ENCODE data around the gene RPS6KA2.

Gene RPS6KA2

GRCh38 chr6:166664135-166664534, 37.1 kb upstream of the RPS6KA2 start:
- no peaks in the 10 kb centered on the region for H3K36me3 ChIP-seq
- TF ChIP-seq, protein P1, sequence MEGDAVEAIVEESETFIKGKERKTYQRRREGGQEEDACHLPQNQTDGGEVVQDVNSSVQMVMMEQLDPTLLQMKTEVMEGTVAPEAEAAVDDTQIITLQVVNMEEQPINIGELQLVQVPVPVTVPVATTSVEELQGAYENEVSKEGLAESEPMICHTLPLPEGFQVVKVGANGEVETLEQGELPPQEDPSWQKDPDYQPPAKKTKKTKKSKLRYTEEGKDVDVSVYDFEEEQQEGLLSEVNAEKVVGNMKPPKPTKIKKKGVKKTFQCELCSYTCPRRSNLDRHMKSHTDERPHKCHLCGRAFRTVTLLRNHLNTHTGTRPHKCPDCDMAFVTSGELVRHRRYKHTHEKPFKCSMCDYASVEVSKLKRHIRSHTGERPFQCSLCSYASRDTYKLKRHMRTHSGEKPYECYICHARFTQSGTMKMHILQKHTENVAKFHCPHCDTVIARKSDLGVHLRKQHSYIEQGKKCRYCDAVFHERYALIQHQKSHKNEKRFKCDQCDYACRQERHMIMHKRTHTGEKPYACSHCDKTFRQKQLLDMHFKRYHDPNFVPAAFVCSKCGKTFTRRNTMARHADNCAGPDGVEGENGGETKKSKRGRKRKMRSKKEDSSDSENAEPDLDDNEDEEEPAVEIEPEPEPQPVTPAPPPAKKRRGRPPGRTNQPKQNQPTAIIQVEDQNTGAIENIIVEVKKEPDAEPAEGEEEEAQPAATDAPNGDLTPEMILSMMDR (IDR thresholded peaks at IDR 0.05): no peak
- H3K4me3 ChIP-seq: no peak overlapping the region
- DNase-seq: no peak
- H3K4me1 ChIP-seq: no peaks in the 10 kb centered on the region
- no peaks in the 10 kb centered on the region for H3K9me3 ChIP-seq
- H3K27ac ChIP-seq: no peak overlapping the region
- intact Hi-C loops (cut with DNase I; ENCODE audit: low total_unique reads): no loop called here
- H3K27me3 ChIP-seq: peaks cover 0 to 21% of the 10 kb centered on the region in 2 donors

GRCh38 chr6:166663568-166663967, 36.5 kb upstream of the RPS6KA2 start:
- no peak for DNase-seq
- TF ChIP-seq, protein P1 (IDR thresholded peaks at IDR 0.05): no peak

GRCh38 chr6:166662690-166663089, 35.6 kb upstream of the RPS6KA2 start:
- no peak overlapping the region for H3K4me3 ChIP-seq
- H3K36me3 ChIP-seq: no peaks in the 10 kb centered on the region
- no peaks in the 10 kb centered on the region for H3K4me1 ChIP-seq
- no peaks in the 10 kb centered on the region for H3K9me3 ChIP-seq
- no peak for DNase-seq
- TF ChIP-seq, protein P1 (IDR thresholded peaks at IDR 0.05): no peak
- H3K27ac ChIP-seq: no peak overlapping the region
- intact Hi-C loops (cut with DNase I; ENCODE audit: low total_unique reads): no loop called here
- peaks cover 0 to 17% of the 10 kb centered on the region in 2 donors for H3K27me3 ChIP-seq

More at GRCh38 chr6:166663568-166663967, 36.5 kb upstream of the RPS6KA2 start:
- Histone ChIP-seq H3K4me1 (no peaks in the 10 kb centered on the region), H3K27me3 (peaks cover 0 to 21% of the 10 kb centered on the region in 2 donors), H3K27ac (no peak overlapping the region), H3K4me3 (no peak overlapping the region), H3K36me3 (no peaks in the 10 kb centered on the region), H3K9me3 (no peaks in the 10 kb centered on the region)
- intact Hi-C loops (cut with DNase I; ENCODE audit: low total_unique reads): no loop called here

DNA sequence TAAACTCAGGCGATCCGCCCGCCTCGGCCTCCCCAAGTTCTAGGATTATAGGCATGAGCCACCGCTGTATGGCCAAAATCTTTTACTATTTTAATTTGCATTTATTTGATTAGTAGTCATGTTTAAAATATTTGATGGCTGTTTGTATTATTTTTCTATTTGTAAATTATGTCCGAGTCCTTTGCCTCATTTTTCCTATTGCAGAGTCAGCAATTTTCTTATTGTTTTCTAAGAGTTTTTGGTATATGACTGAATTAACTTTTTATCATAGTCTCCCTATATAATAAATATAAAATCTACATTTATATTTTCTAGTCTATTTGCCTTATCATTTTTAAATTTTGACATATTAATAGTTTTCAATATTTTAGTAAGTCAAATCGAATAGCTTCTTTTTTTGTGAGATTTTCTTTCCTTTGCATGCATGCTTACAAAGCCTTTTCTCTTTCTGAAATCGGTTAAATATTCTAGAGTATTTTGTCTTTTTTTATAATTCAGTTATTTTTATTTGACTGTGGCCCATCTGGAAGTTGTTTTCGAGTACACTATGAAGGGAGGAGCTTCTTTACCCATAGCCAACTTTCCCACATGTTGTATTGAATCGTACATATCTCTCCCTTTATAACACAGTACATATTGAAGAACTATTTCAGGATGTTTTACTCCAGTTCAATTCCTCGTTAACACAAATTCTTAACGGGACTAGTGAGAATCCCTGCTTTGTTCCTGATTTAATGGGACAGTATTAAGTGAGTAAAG, 34.5 kb upstream of the RPS6KA2 start:
- H3K36me3 ChIP-seq: no peaks in the 10 kb centered on the region
- H3K9me3 ChIP-seq: no peaks in the 10 kb centered on the region
- no peak overlapping the region for H3K27ac ChIP-seq
- H3K27me3 ChIP-seq: peaks cover 0 to 22% of the 10 kb centered on the region in 2 donors
- TF ChIP-seq, protein P1 (IDR thresholded peaks at IDR 0.05): no peak
- no peak overlapping the region for H3K4me3 ChIP-seq
- intact Hi-C loops (cut with DNase I; ENCODE audit: low total_unique reads): no loop called here
- no peak for DNase-seq
- no peaks in the 10 kb centered on the region for H3K4me1 ChIP-seq

DNA sequence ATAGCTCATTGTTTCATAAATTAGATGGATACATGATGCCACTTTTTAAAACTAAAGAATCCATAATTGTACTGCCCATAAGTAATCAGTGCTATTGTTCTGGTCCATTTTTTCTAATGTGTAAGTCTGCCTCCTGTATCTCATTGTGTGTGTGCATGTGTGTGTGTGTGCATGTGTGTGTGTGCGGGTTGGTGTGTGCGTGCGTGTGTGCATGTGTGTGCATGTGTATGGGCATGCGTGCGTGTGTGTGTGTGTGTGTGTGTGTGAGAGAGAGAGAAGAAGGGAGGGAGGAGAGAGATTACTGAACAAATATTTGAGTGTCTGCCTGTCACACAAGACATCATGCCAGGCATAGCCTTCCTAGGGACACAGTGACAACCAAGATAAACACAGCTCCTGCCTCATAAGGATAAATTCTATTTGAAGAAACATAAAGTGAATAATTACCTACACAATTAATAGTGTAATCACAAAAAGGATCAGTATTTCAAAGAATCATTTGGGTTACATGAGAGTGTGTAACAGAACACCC, 33.2 kb upstream of the RPS6KA2 start:
- Histone ChIP-seq H3K27me3 (peaks cover 0 to 28% of the 10 kb centered on the region in 2 donors), H3K4me1 (no peaks in the 10 kb centered on the region), H3K9me3 (no peaks in the 10 kb centered on the region), H3K36me3 (no peaks in the 10 kb centered on the region), H3K4me3 (no peak overlapping the region), H3K27ac (no peak overlapping the region)
- intact Hi-C loops (cut with DNase I; ENCODE audit: low total_unique reads): no loop called here
- no peak for DNase-seq
- TF ChIP-seq, protein P1 (IDR thresholded peaks at IDR 0.05): no peak
